ENCODE measurements around the gene CCDC169. TPM values are rescaled to one million over a fixed set of nuclear protein-coding genes. Genes with fewer than 3 reads are reported as not detected.

CCDC169 gene
- total RNA-seq, 1 donor from 2014 or later = 2.1 TPM

Small RNAs within 50 kb of the gene (small RNA-seq; reads per million reads assigned to genes)
- not detected for gene RNU6-71P

Other genes with a start within 250 kb of the CCDC169 start
- 92.9 TPM for gene DCLK1, start 166.4 kb downstream of the CCDC169 start, total RNA-seq
- gene SOHLH2, start 83.3 kb downstream of the CCDC169 start, total RNA-seq = 3.1 TPM
- 34.4 TPM for gene SPART, start 48.6 kb upstream of the CCDC169 start, total RNA-seq
- 0.52 TPM for gene CCNA1, start 134.7 kb upstream of the CCDC169 start, total RNA-seq